GM12872 (cell line): ENCODE data around the gene LRRC43.

Experiments used
- CTCF ChIP-seq: IDR thresholded peaks from 3 replicates; pipeline ENCODE4 v1.5.1; 2011; ENCODE audit warnings: low read depth, mild to moderate bottlenecking, low read length, moderate library complexity; ENCODE audit not compliant: insufficient read depth

The LRRC43 gene

GRCh38 chr12:122238861-122239260 lies 55.9 kb downstream of the LRRC43 start:
- no peak for TF ChIP-seq CTCF

DNA sequence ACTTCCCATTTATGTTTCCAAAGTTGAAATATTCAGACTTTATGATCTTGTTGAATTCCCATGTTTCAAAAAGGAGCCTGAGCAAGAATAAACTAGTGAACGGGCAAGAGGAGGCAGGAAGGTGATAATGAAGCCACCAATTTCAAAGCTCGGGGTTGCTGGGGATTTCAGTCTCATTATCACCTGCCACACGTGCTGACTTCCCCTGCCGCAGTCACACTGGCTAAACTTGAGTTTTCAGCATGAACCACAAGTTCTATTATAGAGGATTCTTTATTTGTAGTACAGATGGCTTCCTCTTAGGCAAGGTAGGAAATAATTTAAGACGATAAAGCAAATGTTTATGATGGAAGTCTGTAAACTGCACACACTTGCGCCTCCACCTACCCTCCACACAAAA lies 61.0 kb downstream of the LRRC43 start:
- TF ChIP-seq CTCF: no peak

- TF ChIP-seq CTCF: no peak
These were observed 61.8 kb downstream of the LRRC43 start for GRCh38 chr12:122244565-122245371.

DNA sequence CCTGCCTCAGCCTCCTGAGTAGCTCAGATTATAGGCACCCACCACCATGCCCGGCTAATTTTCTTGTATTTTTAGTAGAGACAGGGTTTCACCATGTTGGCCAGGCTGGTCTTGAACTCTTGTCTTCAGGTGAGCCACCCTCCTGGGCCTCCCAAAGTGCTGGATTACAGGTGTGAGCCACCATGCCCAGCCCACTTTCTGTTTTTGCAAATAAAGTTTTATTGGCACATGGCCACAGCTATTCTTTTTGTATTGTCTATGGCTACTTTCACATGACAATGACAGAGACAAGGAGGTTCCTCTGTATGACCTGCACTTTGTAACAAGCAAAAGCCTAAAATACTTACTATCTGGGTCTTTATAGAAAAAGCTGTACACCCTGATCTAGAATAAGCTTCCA lies 62.6 kb downstream of the LRRC43 start:
- no peak for TF ChIP-seq CTCF

DNA sequence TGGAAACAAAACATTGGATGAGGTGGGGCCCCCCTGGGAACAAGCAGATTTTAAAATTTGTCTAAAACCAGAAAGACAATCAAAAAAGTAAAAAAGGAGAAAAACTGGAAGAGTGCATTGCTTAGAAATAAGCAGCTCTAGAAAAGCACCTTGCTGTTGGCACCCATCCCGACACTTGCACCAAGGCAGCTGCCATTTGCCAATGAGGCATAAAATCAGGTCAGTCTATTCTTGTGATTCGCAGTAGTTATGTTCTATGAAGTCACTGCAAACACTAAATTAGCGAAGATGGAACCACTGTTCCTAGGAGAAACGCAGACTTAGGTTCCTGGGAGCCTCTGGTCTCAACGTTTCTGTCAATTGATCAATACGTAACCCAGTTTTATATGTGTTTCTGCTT lies 67.1 kb downstream of the LRRC43 start:
- no peak for TF ChIP-seq CTCF

GRCh38 chr12:122250536-122250935 lies 67.6 kb downstream of the LRRC43 start:
- TF ChIP-seq CTCF: no peak
